Testis (tissue), 5 donors: ENCODE measurements around the gene DUSP22. TPM values are rescaled to one million over a fixed set of nuclear protein-coding genes. Genes with fewer than 3 reads are reported as not detected.
A peak's percentile ranks its signal among the peaks of the same experiment; 100 is the strongest.
"Not testable (repeated sequence)": the region's sequence is repeated elsewhere in the genome, so short reads cannot be mapped to it uniquely, and the experiment has no call there.

ENCODE experiments used
- DNase-seq: peaks from one replicate; pipeline ENCODE4 v3.0.0-alpha.2; 2019
- H3K27ac ChIP-seq, 2 donors: fragments of 200-600 bp; sonication (generic); one replicate each; pipeline ENCODE4 v1.5.1; 2019
- H3K27me3 ChIP-seq: fragments of 200-600 bp; sonication (generic); one replicate; pipeline ENCODE4 v1.5.1; 2019
- H3K36me3 ChIP-seq: fragments of 200-600 bp; sonication (generic); one replicate; pipeline ENCODE4 v1.5.1; 2017; ENCODE audit warnings: low read depth; ENCODE audit errors: missing control alignments
- H3K4me1 ChIP-seq: fragments of 200-600 bp; sonication (generic); one replicate; pipeline ENCODE4 v1.5.1; 2019
- H3K4me3 ChIP-seq, 2 donors: fragments of 200-600 bp; sonication (generic); one replicate each; pipeline ENCODE4 v1.5.1; 2017 to 2019
- H3K9me3 ChIP-seq: fragments of 200-600 bp; sonication (generic); one replicate; pipeline ENCODE4 v1.5.1; 2017
- CTCF ChIP-seq, 3 experiments: fragments of 450-650 bp in 2 of 3; fragments of 200-600 bp in 1 of 3; sonication (generic) in 1 of 3; IDR thresholded peaks; one replicate each; pipeline ENCODE4 v1.5.1; 2016 to 2019; ENCODE audit warnings: antibody characterized with exemption in 3 of 3, mild to moderate bottlenecking in 2 of 3, moderate library complexity in 1 of 3
- POLR2A ChIP-seq: fragments of 450-650 bp; IDR thresholded peaks from one replicate; pipeline ENCODE4 v1.6.1; 2017; ENCODE audit warnings: antibody characterized with exemption, mild to moderate bottlenecking, moderate library complexity
- WGBS, 2 donors: methylation state at CpG; one replicate each; pipeline ENCODE4 v1.1.5; 2018; 5-methylcytosine and 5-hydroxymethylcytosine counted together
- intact Hi-C: fragments of 100-400 bp; cut with DNase I; formaldehyde crosslinking; loops from one replicate; pipeline ENCODE4 v1.15.1; 2023; ENCODE audit warnings: low total_unique reads
- long read RNA-seq, 2 donors: transcript quantifications; one replicate each; lab custom pipeline, GENCODE V29; 2026
- polyA plus RNA-seq: library from polyadenylated mRNA; stranded (reverse); fragments of 350-450 nt; fragmentation: Illumina TruSeq; extraction: RNeasy Lipid Tissue Mini Kit (QIAGEN cat#74804); gene quantifications from one replicate; pipeline ENCODE4 v1.2.3, GENCODE V29; 2014; ENCODE audit warnings: low read depth, low replicate concordance; ENCODE audit not compliant: insufficient read depth
- total RNA-seq, 2 donors: library from RNA; depleted of rRNA; stranded (reverse); fragments of >200 nt; gene quantifications; one replicate each; pipeline ENCODE4 v1.2.3, GENCODE V29; 2016

Gene DUSP22
- total RNA-seq (100 to 1,000 TPM; 129 to 158 TPM), polyA plus RNA-seq (112 TPM)
- long read RNA-seq, donor 1, transcript DUSP22-202 (7 exons, 3,098 nt), result major isoform, 15 of 38 reads
- long read RNA-seq, donor 1, partial matches to known transcripts, result 18 of 38 reads
- long read RNA-seq, donor 1, other reads (novel, unspliced or antisense), result 0 of 38 reads
- long read RNA-seq, donor 2, transcript DUSP22-202 (7 exons, 3,098 nt), result minor isoform, 7 of 20 reads
- long read RNA-seq, donor 2, transcript DUSP22-208 (6 exons, 1,166 nt), result major isoform, 10 of 20 reads
- long read RNA-seq, donor 2, partial matches to known transcripts, result 0 of 20 reads
- long read RNA-seq, donor 2, other reads (novel, unspliced or antisense), result 0 of 20 reads

DNA sequence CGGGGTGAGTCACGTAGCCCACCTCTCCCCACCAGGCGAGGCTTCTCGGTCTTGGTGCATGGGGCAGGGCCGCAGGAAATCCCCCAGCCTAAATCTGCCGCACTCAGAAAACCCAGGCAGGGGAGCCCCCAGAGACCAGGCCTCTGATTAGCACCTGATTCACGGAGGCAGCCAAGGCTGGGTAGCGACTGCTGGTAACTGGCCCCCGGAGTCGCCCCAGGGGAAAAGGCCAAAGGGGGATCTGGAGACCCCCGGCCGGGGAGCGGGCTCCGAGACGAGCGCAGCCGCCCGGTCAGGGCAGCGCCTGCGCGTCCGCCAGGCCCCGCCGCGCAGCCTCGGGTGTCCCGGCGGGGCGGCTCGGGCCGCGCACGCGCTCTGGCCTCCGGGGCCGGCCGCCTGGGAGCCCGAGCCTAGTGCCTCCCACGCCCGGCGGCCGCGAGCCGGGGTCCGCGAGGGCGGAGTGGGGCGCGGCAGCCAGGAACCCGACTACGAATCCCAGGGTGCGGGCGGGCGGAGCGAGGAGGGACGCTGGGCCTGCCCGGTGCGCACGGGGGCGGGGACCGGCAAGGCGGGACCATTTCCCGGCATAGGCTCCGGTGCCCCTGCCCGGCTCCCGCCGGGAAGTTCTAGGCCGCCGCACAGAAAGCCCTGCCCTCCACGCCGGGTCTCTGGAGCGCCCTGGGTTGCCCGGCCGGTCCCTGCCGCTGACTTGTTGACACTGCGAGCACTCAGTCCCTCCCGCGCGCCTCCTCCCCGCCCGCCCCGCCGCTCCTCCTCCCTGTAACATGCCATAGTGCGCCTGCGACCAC, at the start of gene DUSP22:
TSS of gene DUSP22 (plus strand) at position 791 of the 809 bp plus-strand sequence. CDS start 53 bp downstream, outside the sequence.
- Histone ChIP-seq H3K36me3 (no peaks in the 10 kb centered on the region), H3K4me3 (peak within 1 kb of the TSS; percentile 75 to 92), H3K4me1 (peaks cover 5% of the 10 kb centered on the region), H3K27me3 (no peaks in the 10 kb centered on the region), H3K9me3 (no peaks in the 10 kb centered on the region), H3K27ac (peak within 1 kb of the TSS; percentile 95 to 97)
- peak; percentile 86 for DNase-seq
- TF ChIP-seq POLR2A, result peak; percentile 67
- no peak for TF ChIP-seq CTCF (IDR thresholded peaks at IDR 0.05)
- WGBS, 2 donors, result 13 to 20% methylated on average over 28 to 79 of the region's 85 CpGs
- intact Hi-C loops, result no loop called here

DNA sequence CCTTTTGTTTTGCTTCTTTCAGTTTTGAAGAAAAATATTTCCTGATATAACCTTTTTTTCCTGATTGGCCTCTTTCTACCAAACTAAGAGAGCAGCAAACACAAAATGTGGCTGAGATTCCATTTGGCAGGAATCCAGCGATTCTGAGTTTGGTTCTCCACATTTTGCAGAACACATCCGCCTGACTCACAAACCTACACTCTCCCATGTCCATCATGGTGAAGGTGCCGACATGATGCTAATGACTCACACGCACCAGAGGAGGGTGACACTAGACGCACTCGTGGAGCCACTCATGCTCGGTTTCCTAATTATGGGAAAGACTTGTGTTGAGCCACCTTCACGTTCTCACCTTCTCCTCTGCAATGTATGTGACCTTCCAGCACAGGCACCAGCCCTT, 45.9 kb upstream of the DUSP22 start:
- Histone ChIP-seq H3K4me1 (no peaks in the 10 kb centered on the region), H3K9me3 (no peaks in the 10 kb centered on the region), H3K36me3 (no peaks in the 10 kb centered on the region), H3K27ac (no peak overlapping the region), H3K4me3 (no peak overlapping the region), H3K27me3 (no peaks in the 10 kb centered on the region)
- DNase-seq, result no peak
- TF ChIP-seq CTCF (IDR thresholded peaks at IDR 0.05) (no peak), POLR2A (no peak)
- intact Hi-C loops, result no loop called here
- WGBS, 2 donors, result 88 to 92% methylated on average over 8 of the region's 8 CpGs

DNA sequence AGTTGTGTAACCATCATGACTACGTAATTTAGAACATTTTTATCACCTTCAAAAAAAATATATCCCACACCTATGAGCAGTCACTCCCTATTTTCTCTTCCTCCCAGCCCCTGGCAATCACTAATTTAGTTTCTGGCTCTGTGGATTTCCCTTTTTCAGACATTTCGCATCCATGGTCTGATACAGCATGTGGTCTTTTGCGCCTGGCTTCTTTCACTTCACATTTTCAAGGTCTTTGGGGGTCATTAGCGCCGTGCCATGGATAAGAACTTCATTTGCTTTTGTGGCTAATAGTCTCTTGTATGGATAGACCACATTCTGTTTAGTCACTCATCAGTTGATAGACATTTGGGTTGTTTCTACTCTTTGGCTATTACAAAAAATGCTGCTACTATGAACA, 44.9 kb upstream of the DUSP22 start:
- H3K4me1 ChIP-seq, result no peaks in the 10 kb centered on the region
- TF ChIP-seq POLR2A (no peak), CTCF (IDR thresholded peaks at IDR 0.05) (no peak)
- H3K9me3 ChIP-seq, result no peaks in the 10 kb centered on the region
- no peak overlapping the region for H3K4me3 ChIP-seq
- DNase-seq, result no peak
- WGBS, 2 donors, result 78 to 83% methylated on average over 5 of the region's 5 CpGs
- H3K27me3 ChIP-seq, result no peaks in the 10 kb centered on the region
- H3K36me3 ChIP-seq, result no peaks in the 10 kb centered on the region
- no peak overlapping the region for H3K27ac ChIP-seq
- intact Hi-C loops, result no loop called here

GRCh38 chr6:248046-248445, 44.2 kb upstream of the DUSP22 start:
- H3K9me3 ChIP-seq, H3K4me3 ChIP-seq, H3K36me3 ChIP-seq, H3K27ac ChIP-seq, H3K4me1 ChIP-seq, intact Hi-C loops, DNase-seq, H3K27me3 ChIP-seq: not testable (repeated sequence)
- 83 to 85% methylated on average over 6 of the region's 6 CpGs for WGBS, 2 donors

DNA sequence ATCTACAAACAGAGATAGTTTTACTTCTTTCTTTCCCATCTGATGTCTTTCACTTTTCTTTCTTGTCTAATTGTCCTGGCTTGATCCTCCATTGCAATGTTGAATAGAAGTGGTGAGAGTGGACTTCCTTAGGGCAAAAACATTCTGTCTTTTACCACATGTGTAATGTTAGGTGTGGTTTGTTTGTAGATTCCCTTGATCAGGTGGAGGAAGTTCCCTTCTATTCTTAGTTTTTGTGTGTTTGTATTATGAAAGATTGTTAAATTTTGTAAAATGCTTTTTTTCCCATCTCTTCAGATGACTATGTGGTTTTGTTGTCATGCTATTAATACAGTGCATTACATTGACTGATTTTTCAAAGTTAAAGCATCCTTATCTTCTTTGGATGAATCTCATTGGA, 41.6 kb upstream of the DUSP22 start:
- no peak for DNase-seq
- intact Hi-C loops, result no loop called here

More for the DNA sequence above, 41.6 kb upstream of the DUSP22 start:
- no peak for TF ChIP-seq CTCF (IDR thresholded peaks at IDR 0.05)
- TF ChIP-seq POLR2A, result no peak
- Histone ChIP-seq H3K27me3 (no peaks in the 10 kb centered on the region), H3K27ac (no peak overlapping the region), H3K9me3 (no peaks in the 10 kb centered on the region), H3K4me3 (no peak overlapping the region), H3K36me3 (no peaks in the 10 kb centered on the region), H3K4me1 (no peaks in the 10 kb centered on the region)
